B cell (primary cell): ENCODE results near the gene HSPE1. TPM values are rescaled to one million over a fixed set of nuclear protein-coding genes. Genes with fewer than 3 reads are reported as not detected.

Source experiments
- ATAC-seq: fragments of 200-7000 bp; cut with Tn5 transposase; one replicate; pipeline ENCODE4 v1.10.0; 2021; ENCODE audit warnings: low read depth, mild to moderate bottlenecking, moderate number of reproducible peaks, moderate library complexity
- CTCF ChIA-PET: fragments of 350-600 bp; sonication (Branson Sonifier 250); formaldehyde crosslinking; loops from one replicate; lab custom pipeline; 2021; ENCODE audit warnings: antibody characterized with exemption, inconsistent platforms; lab: Charles Lee
- POLR2A ChIA-PET: fragments of 350-600 bp; sonication (Branson Sonifier 250); formaldehyde crosslinking; loops from one replicate; lab custom pipeline; 2021; ENCODE audit warnings: antibody characterized with exemption; lab: Charles Lee
- DNase-seq: peaks from one replicate; pipeline ENCODE4 v3.0.0; 2013
- H2AFZ ChIP-seq: 2 replicates; pipeline ENCODE4 v1.6.1; 2012; ENCODE audit warnings: mild to moderate bottlenecking, low read depth, low read length; ENCODE audit not compliant: insufficient read depth, poor library complexity, severe bottlenecking
- H3K27ac ChIP-seq, 2 donors: 1 replicate in 1 of 2; 2 replicates in 1 of 2; pipeline ENCODE4 v1.5.1; 2012 to 2013; ENCODE audit warnings: low read length in 2 of 2, mild to moderate bottlenecking in 2 of 2, moderate library complexity in 1 of 2
- H3K27me3 ChIP-seq, 4 experiments: fragments of 200-600 bp in 1 of 4; sonication (generic) in 1 of 4; replicated peaks in 1 of 4; 1 replicate in 2 of 4; 2 replicates in 2 of 4; pipeline versions ENCODE4 v1.6.1 to v1.7.0; 2013 to 2016; ENCODE audit warnings: low read length in 3 of 4, mild to moderate bottlenecking in 2 of 4, mixed read lengths in 1 of 4, moderate library complexity in 1 of 4; ENCODE audit not compliant: insufficient read depth in 4 of 4, control insufficient read depth in 3 of 4; ENCODE audit errors: control extremely low read depth in 1 of 4
- H3K36me3 ChIP-seq, 2 experiments: replicated peaks in 1 of 2; 1 replicate in 1 of 2; 2 replicates in 1 of 2; pipeline versions ENCODE4 v1.6.1 to v1.7.1; 2013; ENCODE audit warnings: low read length in 1 of 2; ENCODE audit not compliant: insufficient read depth in 2 of 2, control insufficient read depth in 1 of 2; ENCODE audit errors: control extremely low read depth in 1 of 2, extremely low read depth in 1 of 2
- H3K4me1 ChIP-seq, 2 donors: fragments of 200-600 bp in 1 of 2; sonication (generic) in 1 of 2; 1 replicate in 1 of 2; 2 replicates in 1 of 2; pipeline versions ENCODE4 v1.5.1 to v1.6.1; 2013 to 2017; ENCODE audit warnings: low read length in 2 of 2; ENCODE audit not compliant: control insufficient read depth in 2 of 2, insufficient read depth in 2 of 2
- H3K4me2 ChIP-seq: replicated peaks from 2 replicates; pipeline ENCODE3; 2012; ENCODE audit warnings: mild to moderate bottlenecking, low read depth, low read length; ENCODE audit not compliant: poor library complexity, severe bottlenecking
- H3K4me3 ChIP-seq, 5 experiments: fragments of 200-600 bp in 1 of 5; sonication (generic) in 1 of 5; 1 replicate in 3 of 5; 2 replicates in 2 of 5; pipeline versions ENCODE4 v1.5.1 to v1.7.0; 2011 to 2016; ENCODE audit warnings: low read length in 4 of 5, mild to moderate bottlenecking in 4 of 5, low read depth in 2 of 5, control low read depth in 1 of 5, moderate library complexity in 1 of 5; ENCODE audit not compliant: insufficient read depth in 1 of 5; ENCODE audit errors: control extremely low read depth in 1 of 5, extremely low read depth in 1 of 5
- H3K79me2 ChIP-seq: fragments of 200-600 bp; sonication (generic); one replicate; pipeline ENCODE4 v1.6.0; 2016; ENCODE audit warnings: low read length; ENCODE audit not compliant: control insufficient read depth, insufficient read depth
- H3K9ac ChIP-seq: fragments of 200-600 bp; sonication (generic); 2 replicates; pipeline ENCODE4 v1.6.1; 2017; ENCODE audit warnings: mild to moderate bottlenecking, low read length, moderate library complexity
- H3K9me3 ChIP-seq, 3 donors: one replicate each; pipeline versions ENCODE4 v1.6.1 to v1.7.1; 2013; ENCODE audit warnings: low read length in 2 of 3; ENCODE audit not compliant: control insufficient read depth in 2 of 3, insufficient read depth in 1 of 3; ENCODE audit errors: control extremely low read depth in 1 of 3
- H4K20me1 ChIP-seq: 2 replicates; pipeline ENCODE4 v1.6.0; 2012; ENCODE audit warnings: mild to moderate bottlenecking, low read length; ENCODE audit not compliant: insufficient read depth, control insufficient read depth, poor library complexity, severe bottlenecking
- H3K27ac Mint-ChIP-seq: one replicate; pipeline ENCODE4 v1.8.0; 2021; ENCODE audit warnings: mixed read lengths
- H3K27me3 Mint-ChIP-seq: one replicate; pipeline ENCODE4 v1.8.0; 2021; ENCODE audit warnings: mixed read lengths
- H3K4me1 Mint-ChIP-seq: one replicate; pipeline ENCODE4 v1.8.0; 2021; ENCODE audit warnings: mixed read lengths
- H3K4me3 Mint-ChIP-seq: one replicate; pipeline ENCODE4 v1.8.0; 2021; ENCODE audit warnings: mixed read lengths
- H3K9me3 Mint-ChIP-seq: one replicate; pipeline ENCODE4 v1.8.0; 2022; ENCODE audit warnings: mixed read lengths; ENCODE audit not compliant: insufficient read depth
- EZH2 ChIP-seq: IDR thresholded peaks from 2 replicates; pipeline ENCODE4 v1.6.1; 2012; ENCODE audit warnings: borderline replicate concordance, low read depth, mild to moderate bottlenecking, moderate library complexity, low read length; ENCODE audit not compliant: insufficient read depth, poor library complexity, severe bottlenecking
- WGBS: methylation state at CpG from one replicate; pipeline ENCODE4 v1.1.5; 2013; ENCODE audit warnings: missing lambda C conversion rate; ENCODE audit not compliant: insufficient coverage; 5-methylcytosine and 5-hydroxymethylcytosine counted together
- intact Hi-C: fragments of 100-400 bp; cut with micrococcal nuclease; formaldehyde crosslinking; loops from one replicate; pipeline ENCODE4 v1.10.0; 2022
- polyA plus RNA-seq: library from polyadenylated mRNA; depleted of rRNA; stranded (reverse); fragments of >200 nt; gene quantifications from 2 replicates; pipeline ENCODE4 v1.2.3, GENCODE V29; 2012
- total RNA-seq, 2 donors: library from RNA; stranded (reverse); fragments of 120-200 nt in 1 of 2; gene quantifications; 1 replicate in 1 of 2; 2 replicates in 1 of 2; pipeline versions ENCODE4 v1.2.3 to v1.2.4, GENCODE V29; 2013 to 2022
- TF ChIP-seq, protein P1 (sequence below): fragments of 200-600 bp; IDR thresholded peaks from one replicate; pipeline ENCODE4 v1.8.0; 2022; ENCODE audit warnings: antibody characterized with exemption, mild to moderate bottlenecking

The HSPE1 gene
- total and polyA plus RNA-seq, 2 donors (not counting 1 experiment from before 2014, with no cell fraction given): 46.2 to 49.8 TPM

DNA sequence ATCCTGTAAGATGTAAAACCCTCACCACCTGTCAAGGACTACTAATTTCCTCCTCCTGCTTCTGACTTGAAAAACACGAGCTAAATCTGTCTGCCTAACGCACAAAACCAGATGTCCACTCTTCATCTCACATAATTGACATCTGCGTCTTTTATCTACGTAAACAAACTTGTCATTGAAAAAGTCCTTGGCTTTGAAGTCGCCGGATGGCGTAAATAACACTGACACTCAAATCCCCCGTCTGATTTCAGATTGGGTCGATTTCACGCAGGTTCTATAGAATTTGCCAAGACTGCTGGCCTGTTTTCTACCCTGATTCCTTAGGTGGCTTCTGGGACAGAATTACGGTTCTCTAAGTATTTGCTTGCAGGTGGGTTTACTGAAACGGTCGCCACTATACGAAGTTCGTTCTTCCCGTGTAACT is 15.1 kb downstream of the HSPE1 start:
- ATAC-seq (no peak), DNase-seq (no peak)
- H3K4me3 ChIP-seq: peak overlapping the region; percentile 79 to 90 (median 85)
- Mint-ChIP-seq H3K4me1 (peaks cover 39% of the 10 kb centered on the region), H3K27me3 (no peaks in the 10 kb centered on the region), H3K27ac (peak overlapping the region; percentile 91), H3K9me3 (peaks cover under 1% of the 10 kb centered on the region), H3K4me3 (peak overlapping the region; percentile 97)
- POLR2A ChIA-PET: interaction anchor here (1.1 to 3.3 kb wide), 3 partner anchors 15 to 80 kb away, joined by 5 to 62 read pairs (median 9); partner anchors contain the start of genes COQ10B, HSPD1, HSPE1 and SF3B1
- H2AFZ ChIP-seq: peak overlapping the region; percentile 89
- peak overlapping the region; percentile 90 for H3K9ac ChIP-seq
- peaks cover 0 to under 1% of the 10 kb centered on the region in 2 experiments for H3K36me3 ChIP-seq
- TF ChIP-seq EZH2: no peak
- TF ChIP-seq, protein P1, sequence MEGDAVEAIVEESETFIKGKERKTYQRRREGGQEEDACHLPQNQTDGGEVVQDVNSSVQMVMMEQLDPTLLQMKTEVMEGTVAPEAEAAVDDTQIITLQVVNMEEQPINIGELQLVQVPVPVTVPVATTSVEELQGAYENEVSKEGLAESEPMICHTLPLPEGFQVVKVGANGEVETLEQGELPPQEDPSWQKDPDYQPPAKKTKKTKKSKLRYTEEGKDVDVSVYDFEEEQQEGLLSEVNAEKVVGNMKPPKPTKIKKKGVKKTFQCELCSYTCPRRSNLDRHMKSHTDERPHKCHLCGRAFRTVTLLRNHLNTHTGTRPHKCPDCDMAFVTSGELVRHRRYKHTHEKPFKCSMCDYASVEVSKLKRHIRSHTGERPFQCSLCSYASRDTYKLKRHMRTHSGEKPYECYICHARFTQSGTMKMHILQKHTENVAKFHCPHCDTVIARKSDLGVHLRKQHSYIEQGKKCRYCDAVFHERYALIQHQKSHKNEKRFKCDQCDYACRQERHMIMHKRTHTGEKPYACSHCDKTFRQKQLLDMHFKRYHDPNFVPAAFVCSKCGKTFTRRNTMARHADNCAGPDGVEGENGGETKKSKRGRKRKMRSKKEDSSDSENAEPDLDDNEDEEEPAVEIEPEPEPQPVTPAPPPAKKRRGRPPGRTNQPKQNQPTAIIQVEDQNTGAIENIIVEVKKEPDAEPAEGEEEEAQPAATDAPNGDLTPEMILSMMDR: no peak
- peaks cover 98% of the 10 kb centered on the region for H3K79me2 ChIP-seq
- H3K9me3 ChIP-seq: peaks cover 0 to 4% (median 0%) of the 10 kb centered on the region in 3 donors
- CTCF ChIA-PET: interaction anchor here (1.2 kb wide), 1 partner anchor 81 kb away, joined by 4 read pairs; the partner anchor contains the start of gene SF3B1
- intact Hi-C loops: loop anchor here (1.0 to 10.0 kb wide), 3 partner anchors 15 to 1341 kb away; partner anchors contain the start of genes HSPE1, SF3B1 and STK17B
- H3K27ac ChIP-seq: peak overlapping the region; percentile 92 to 96
- H4K20me1 ChIP-seq: no peaks in the 10 kb centered on the region
- peak overlapping the region; percentile 80 for H3K4me2 ChIP-seq
- H3K4me1 ChIP-seq: peaks cover 10 to 17% of the 10 kb centered on the region in 2 donors
- no peaks in the 10 kb centered on the region for H3K27me3 ChIP-seq
- WGBS: 0% methylated on average over 16 of the region's 16 CpGs
